GM06990 (cell line): ENCODE data around the gene ZNF8.

Experiments
- DNase-seq: peaks from one replicate; pipeline ENCODE4 v3.0.0-alpha.2; 2011; ENCODE audit not compliant: insufficient read length; ENCODE audit errors: extremely low read depth
- H3K27me3 ChIP-seq: replicated peaks from 2 replicates; pipeline ENCODE4 v1.6.0; 2011; ENCODE audit warnings: low read length; ENCODE audit not compliant: control insufficient read depth, insufficient read depth
- H3K36me3 ChIP-seq: 2 replicates; pipeline ENCODE4 v1.5.1; 2011; ENCODE audit warnings: low read length; ENCODE audit not compliant: control insufficient read depth, insufficient read depth
- H3K4me3 ChIP-seq: replicated peaks from 2 replicates; pipeline ENCODE4 v1.5.1; 2011; ENCODE audit warnings: low read depth, mild to moderate bottlenecking, control low read depth, low read length
- CTCF ChIP-seq: IDR thresholded peaks from 2 replicates; pipeline ENCODE4 v1.5.1; 2011; ENCODE audit warnings: low read length, control low read depth, mild to moderate bottlenecking, inconsistent platforms; ENCODE audit not compliant: insufficient read depth, poor library complexity, severe bottlenecking

The ZNF8 gene

GRCh38 chr19:58335630-58336029, 56.9 kb downstream of the ZNF8 start:
- Histone ChIP-seq H3K4me3 (no peak overlapping the region), H3K27me3 (no peaks in the 10 kb centered on the region), H3K36me3 (peaks cover 23% of the 10 kb centered on the region)
- no peak for DNase-seq
- TF ChIP-seq CTCF = no peak

GRCh38 chr19:58336216-58336615, 57.5 kb downstream of the ZNF8 start:
- Histone ChIP-seq H3K4me3 (no peak overlapping the region), H3K36me3 (peaks cover 23% of the 10 kb centered on the region), H3K27me3 (no peaks in the 10 kb centered on the region)
- DNase-seq = no peak
- TF ChIP-seq CTCF = no peak

GRCh38 chr19:58336820-58337219, 58.1 kb downstream of the ZNF8 start:
- no peaks in the 10 kb centered on the region for H3K27me3 ChIP-seq
- H3K36me3 ChIP-seq = peaks cover 24% of the 10 kb centered on the region
- TF ChIP-seq CTCF = no peak
- DNase-seq = no peak
- no peak overlapping the region for H3K4me3 ChIP-seq

- peaks cover 24% of the 10 kb centered on the region for H3K36me3 ChIP-seq
- no peak for TF ChIP-seq CTCF
- no peaks in the 10 kb centered on the region for H3K27me3 ChIP-seq
- DNase-seq = no peak
- no peak overlapping the region for H3K4me3 ChIP-seq
Observed at GRCh38 chr19:58338336-58338735, 59.6 kb downstream of the ZNF8 start.

- H3K4me3 ChIP-seq = no peak overlapping the region
- H3K36me3 ChIP-seq = peaks cover 24% of the 10 kb centered on the region
- DNase-seq = no peak
- no peak for TF ChIP-seq CTCF
- H3K27me3 ChIP-seq = no peaks in the 10 kb centered on the region
Observed at GRCh38 chr19:58338825-58339558, 60.2 kb downstream of the ZNF8 start.

GRCh38 chr19:58345558-58345957, 66.8 kb downstream of the ZNF8 start:
- DNase-seq = no peak
- H3K36me3 ChIP-seq = peaks cover 1% of the 10 kb centered on the region
- no peak overlapping the region for H3K4me3 ChIP-seq
- H3K27me3 ChIP-seq = no peaks in the 10 kb centered on the region
- TF ChIP-seq CTCF = no peak
